GM20431 (cell line): Measurements from ENCODE around the gene STPG3.

Experiments
- in situ Hi-C: fragments of 300-500 bp; cut with MseI, MboI; formaldehyde crosslinking; loops from one replicate; pipeline ENCODE4 v1.15.0; 2020; ENCODE audit warnings: low sequenced_read_pairs; ENCODE audit not compliant: unreplicated experiment

The STPG3 gene

DNA sequence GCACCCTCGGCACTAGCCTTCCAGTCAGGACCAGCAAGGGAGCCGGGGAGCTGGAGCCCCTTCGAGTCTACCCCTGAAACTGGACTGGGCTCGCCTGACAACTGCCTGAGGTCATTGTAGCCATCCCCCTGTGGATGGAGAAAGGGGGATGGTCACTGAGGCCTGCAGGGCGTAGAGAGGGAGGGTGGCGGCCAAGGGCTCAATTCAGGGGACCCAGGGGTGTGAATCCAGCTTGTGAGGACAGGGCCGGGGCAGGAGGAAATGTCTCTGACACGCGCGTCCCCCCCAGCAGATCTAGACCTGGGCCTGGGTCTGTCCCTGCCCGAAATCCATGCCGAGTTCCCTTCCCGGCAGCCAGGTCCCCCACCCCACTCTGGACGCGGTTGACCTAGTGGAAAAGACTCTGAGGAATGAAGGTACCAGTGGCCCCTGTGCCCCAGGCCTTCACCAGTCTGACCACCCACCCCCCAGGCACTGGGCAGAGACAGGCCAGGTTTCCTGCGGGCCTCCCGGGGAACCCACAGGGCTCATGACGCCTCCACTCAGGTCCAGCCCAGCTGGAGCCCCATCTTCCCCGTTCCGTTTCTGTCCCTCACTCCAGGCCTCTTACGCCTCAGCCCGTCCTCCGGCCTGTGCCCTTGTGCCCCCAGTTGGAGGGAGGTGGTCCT is 19.6 kb upstream of the STPG3 start:
- in situ Hi-C loops, result loop anchor here (10.0 kb wide), 1 partner anchor 127 kb away; no protein-coding TSS in a partner anchor

DNA sequence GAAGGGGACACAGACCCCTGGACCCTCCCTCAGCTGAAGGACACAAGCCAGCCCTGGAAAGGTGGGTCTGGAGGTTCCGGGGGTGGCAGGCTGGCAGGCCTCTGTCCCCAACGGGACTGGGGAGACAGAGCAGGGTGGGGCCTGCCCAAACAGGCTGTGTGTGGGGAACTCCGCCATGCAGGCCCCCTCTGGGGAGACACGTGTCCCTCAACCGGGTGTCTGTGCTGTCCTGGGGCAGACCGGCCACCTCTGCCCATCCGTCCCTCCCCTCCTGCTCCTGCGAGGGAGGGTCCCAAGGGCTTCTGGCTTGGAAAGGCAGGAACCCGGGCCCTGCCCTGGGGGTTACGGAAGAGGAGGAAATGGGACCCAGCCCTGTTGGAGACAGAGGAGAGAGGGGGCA is 19.0 kb upstream of the STPG3 start:
- in situ Hi-C loops, result loop anchor here (10.0 kb wide), 1 partner anchor 127 kb away; no protein-coding TSS in a partner anchor

DNA sequence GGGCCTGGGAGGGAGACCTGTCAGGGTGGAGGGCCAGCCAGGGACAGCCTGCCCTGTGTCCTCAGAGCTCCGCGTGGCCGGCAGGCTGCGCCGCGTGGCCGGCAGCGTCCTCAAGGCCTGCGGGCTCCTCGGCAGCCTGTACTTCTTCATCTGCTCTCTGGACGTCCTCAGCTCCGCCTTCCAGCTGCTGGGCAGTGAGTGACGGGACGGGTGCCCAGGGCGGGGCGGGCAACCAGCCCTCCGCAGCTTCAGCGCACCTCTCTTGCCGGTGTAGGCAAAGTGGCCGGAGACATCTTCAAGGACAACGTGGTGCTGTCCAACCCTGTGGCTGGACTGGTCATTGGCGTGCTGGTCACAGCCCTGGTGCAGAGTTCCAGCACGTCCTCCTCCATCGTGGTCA is 18.6 kb upstream of the STPG3 start:
- in situ Hi-C loops, result loop anchor here (10.0 kb wide), 1 partner anchor 128 kb away; no protein-coding TSS in a partner anchor

DNA sequence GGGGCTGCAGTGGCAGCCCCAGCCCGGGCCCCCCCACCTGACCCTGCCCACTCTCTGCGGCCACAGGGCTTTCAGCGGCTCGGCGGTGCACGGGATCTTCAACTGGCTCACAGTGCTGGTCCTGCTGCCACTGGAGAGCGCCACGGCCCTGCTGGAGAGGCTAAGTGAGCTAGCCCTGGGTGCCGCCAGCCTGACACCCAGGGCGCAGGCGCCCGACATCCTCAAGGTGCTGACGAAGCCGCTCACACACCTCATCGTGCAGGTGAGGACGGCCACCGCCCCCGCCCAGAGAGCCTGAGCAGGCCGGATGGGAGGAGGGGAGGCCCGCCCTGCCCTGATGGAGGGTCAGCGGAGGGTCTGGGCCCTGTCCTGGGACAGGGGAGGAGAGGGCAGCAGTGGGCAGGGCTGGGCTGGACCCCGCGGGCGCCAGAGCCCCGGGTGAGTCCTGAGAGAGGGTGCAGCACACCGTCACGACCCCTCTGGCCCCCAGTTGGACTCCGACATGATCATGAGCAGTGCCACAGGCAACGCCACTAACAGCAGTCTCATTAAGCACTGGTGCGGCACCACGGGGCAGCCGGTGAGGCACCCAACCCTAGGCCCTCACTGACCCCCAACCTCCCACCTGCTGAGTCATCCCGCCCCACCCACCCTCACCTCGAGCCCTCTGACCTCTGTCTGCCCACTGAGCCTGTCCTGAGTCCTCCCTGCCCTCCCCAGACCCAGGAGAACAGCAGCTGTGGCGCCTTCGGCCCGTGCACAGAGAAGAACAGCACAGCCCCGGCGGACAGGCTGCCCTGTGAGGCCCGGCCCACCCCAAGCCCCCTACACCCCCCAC is 17.7 kb upstream of the STPG3 start:
- in situ Hi-C loops, result loop anchor here (10.0 kb wide), 1 partner anchor 129 kb away; no protein-coding TSS in a partner anchor

DNA sequence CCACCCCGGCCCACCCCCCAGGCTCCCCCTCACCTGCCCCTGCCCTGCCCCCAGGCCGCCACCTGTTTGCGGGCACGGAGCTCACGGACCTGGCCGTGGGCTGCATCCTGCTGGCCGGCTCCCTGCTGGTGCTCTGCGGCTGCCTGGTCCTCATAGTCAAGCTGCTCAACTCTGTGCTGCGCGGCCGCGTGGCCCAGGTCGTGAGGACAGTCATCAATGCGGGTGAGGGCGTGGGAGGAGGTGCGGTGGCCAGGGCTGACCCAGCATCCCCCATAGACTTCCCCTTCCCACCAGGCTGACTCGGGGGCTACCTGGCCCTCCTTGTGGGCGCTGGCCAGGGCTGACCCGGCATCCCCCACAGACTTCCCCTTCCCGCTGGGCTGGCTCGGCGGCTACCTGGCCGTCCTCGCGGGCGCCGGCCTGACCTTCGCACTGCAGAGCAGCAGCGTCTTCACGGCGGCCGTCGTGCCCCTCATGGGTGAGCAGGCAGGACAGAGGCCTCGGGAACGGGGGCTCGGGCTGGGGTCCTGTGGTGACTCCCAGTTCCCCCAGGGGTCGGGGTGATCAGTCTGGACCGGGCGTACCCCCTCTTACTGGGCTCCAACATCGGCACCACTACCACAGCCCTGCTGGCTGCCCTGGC is 16.9 kb upstream of the STPG3 start:
- in situ Hi-C loops, result loop anchor here (10.0 kb wide), 1 partner anchor 129 kb away; no protein-coding TSS in a partner anchor

DNA sequence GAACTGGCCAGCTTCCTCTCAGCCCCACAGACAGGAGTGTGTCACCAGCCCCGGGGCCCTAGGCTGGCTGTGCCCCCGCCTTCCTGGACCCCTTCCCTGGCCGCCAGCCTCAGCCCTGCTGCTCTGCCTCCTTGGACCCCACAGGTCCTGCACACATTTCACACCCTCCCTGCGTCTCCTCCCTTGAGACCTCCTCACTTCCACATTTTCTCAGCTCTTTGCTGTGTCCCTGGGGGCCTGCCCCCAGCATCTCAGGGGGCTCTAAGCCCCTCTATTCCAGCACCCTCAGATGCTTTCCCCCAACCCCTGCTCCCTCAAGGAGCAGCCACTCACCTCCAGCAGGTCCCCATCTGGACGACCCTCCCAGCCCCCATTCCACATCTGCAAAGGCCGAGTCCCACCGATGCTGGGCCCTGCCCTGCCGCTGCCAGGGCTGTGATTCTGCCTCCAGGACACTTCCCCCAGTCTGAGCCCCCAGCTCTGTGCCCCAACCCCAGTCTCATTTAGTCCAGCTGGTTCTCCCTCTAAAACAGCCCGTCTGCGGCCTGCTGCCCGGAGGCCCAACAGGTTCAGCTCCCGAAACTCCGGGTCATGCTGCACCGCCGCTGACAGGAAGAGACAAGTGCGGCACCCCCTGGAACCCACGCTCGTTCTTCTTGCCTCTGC is 16.2 kb upstream of the STPG3 start:
- in situ Hi-C loops, result loop anchor here (10.0 kb wide), 1 partner anchor 130 kb away; no protein-coding TSS in a partner anchor

DNA sequence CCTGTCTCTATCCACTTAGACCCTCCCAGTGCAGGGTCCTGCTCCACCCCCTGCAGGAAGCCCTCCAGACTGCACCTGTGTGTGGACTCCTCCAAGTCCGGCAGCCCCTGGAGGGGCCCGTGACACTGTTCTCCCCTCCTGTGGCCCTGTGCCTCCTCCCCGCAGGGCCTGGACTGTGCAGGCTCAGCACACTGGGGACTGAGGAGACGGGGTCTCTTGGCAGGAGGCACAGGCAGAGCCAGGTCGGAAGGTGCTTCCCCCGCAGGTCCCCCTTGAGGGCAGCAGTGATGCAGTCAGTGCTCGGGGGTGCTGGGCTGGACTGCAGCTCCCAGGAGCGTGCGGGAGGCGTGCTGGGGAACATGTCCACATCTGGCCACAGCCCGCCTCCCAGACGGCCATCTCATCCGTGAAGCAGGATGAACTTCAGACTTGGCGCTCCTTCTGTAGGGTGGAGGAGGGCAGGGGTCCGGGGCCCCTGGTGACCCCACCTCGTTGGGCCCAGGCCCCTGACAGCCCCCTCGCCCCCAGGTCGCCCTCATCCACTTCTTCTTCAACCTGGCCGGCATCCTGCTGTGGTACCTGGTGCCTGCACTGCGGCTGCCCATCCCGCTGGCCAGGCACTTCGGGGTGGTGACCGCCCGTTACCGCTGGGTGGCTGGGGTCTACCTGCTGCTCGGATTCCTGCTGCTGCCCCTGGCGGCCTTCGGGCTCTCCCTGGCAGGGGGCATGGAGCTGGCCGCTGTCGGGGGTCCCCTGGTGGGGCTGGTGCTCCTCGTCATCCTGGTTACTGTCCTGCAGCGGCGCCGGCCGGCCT is 15.5 kb upstream of the STPG3 start:
- in situ Hi-C loops, result loop anchor here (10.0 kb wide), 1 partner anchor 131 kb away; no protein-coding TSS in a partner anchor

DNA sequence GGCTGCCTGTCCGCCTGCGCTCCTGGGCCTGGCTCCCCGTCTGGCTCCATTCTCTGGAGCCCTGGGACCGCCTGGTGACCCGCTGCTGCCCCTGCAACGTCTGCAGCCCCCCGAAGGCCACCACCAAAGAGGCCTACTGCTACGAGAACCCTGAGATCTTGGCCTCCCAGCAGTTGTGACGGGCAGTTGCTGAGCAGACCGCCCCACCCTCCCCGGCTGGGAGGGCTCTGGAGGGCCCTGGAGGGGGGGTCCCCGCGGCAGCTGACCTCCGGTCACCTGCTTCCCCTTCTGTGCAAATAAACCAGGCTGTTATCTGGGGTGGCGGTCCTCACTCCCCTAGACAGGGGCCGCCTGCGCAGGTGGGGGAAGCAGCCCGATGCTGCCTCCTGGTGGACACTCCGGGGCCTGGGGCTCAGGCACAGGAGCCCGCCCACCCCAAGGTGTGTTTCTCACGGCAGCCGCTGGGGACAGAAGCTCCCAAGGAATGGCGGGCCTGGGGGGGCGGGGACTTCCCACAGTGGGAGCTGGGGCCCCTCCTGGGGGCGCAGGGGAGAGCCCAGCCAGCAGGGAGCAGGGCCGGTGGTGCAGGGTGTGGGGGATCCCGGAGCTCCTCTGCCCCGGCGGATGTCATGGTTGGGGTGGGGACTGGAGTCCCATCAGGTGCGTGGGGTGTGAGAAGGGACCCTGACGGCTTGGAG is 14.7 kb upstream of the STPG3 start:
- in situ Hi-C loops, result loop anchor here (10.0 kb wide), 1 partner anchor 132 kb away; no protein-coding TSS in a partner anchor

DNA sequence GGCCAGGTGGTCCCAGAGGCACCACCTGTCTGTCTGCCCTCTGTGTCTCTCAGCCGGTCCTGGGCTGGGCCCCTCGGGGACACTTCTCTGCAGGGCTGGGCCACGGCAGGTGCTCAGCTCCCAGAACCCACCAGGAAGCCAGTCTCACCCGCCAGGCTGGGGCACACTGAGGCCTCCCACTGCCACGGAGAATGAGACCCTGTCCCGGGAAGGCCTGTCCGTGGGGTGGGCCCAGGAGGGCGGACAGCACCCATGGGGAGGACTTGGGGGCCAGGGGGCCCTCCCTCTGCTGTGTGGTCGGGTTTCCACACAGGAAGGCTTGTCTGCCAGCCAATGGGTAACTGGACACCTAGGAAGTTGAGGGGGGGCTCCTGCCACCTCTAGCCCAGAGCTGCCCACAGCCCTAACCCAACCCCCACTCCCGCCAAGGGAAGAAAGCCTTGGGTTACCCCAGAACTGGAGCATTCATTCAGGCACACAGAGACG is 14.1 kb upstream of the STPG3 start:
- in situ Hi-C loops, result loop anchor here (10.0 kb wide), 1 partner anchor 132 kb away; no protein-coding TSS in a partner anchor

DNA sequence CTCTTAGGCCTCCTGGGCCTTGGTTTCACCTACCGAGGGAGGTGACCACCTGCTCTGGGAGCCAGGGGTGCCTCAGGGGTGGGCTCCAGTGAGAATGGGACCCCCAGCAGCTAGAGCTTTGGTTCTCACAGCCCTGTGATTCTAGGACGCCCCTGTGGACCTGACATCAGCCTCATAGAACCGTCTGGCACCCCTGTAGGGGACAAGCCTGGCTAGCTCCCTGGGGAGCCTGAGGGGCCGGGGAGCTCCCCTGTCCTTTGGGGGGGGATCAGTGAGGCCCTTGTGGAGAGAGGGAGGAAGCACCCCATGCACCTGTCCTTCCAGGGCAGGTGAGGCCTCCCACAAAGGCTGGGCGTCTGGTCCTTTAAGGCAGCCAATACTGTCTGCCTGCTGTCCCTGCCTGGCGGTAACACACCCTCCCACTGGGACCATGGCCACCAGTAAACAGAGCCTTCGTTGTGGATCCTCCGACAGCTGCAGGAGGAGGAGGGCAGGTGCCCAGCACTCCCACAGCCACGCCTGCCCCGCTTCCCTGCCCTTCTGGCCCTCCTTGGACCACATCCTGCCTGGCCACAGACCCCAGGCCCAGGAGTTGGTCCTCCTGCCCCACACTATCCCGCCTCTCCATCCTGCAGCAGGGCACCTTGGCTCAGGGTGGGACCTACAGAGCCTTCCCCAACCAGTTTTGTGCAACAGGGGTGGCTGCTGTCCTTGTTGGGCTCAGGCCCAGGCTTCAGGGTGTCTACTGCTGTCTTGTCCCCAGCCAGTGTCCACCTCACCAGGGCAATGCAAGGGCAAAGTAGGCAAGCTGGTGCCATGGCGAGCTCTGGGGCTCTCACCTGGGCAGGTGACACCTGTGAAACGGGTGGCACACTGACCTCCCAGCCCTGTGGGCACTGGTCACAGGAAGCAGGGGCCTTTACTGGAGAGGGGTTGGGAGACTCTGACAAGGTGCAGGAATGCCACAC is 13.0 kb upstream of the STPG3 start:
- in situ Hi-C loops, result loop anchor here (10.0 kb wide), 1 partner anchor 133 kb away; no protein-coding TSS in a partner anchor

DNA sequence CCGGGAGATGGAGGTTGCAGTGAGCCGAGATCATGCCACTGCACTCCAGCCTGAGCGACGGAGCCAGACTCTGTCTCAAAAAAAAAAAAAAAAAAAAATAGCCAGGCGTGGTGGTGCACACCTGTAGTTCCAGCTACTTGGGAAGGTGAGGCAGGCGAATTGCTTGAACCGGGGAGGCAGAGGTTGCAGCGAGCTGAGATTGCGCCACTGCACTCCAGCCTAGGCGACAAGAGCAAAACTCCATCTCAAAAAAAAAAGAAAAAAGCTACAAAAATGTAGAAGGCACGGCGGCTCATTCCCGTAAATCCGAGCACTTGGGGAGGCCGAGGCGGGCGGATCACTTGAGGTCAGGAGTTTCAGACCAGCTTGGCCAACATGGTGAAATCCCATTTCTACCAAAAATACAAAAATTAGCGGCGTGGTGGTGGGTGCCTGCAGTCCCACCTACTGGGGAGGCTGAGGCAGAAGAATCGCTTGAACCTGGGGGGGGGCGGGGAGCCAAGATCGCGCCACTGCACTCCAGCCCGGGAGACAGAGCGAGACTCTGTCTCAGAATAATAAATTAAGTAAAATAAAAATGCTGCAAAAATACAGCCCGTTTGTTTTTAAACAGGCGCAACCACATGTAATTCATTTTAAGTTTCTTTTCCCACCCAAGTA is 11.4 kb upstream of the STPG3 start:
- in situ Hi-C loops, result loop anchor here (10.0 kb wide), 1 partner anchor 135 kb away; no protein-coding TSS in a partner anchor

DNA sequence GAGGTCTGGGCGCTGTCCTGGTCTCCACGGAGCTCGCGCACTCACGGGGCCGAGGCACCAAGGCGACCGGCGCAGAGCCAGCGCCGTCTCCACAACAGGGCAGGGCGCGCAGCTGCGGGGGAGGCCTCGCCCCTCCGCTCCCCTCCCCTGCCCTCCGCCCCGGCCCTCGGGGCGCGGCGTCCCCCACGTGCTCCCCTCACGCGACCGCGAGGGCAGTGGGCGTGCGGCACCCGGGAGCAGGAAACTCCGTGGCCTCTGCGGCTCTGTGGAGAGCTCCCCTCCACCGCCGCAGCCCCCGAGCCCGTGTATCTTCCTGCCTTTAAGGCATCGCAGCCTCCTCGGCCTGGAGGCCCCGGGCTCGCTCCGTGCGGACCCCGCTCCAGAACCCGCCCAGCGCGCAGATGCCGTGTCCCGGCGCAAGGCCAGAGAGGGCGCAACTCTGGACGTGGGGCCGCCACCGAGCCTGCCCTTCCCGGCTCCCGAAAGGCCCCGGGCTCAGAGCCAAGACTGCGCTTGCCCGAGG is 10.7 kb upstream of the STPG3 start:
- in situ Hi-C loops, result no loop called here

DNA sequence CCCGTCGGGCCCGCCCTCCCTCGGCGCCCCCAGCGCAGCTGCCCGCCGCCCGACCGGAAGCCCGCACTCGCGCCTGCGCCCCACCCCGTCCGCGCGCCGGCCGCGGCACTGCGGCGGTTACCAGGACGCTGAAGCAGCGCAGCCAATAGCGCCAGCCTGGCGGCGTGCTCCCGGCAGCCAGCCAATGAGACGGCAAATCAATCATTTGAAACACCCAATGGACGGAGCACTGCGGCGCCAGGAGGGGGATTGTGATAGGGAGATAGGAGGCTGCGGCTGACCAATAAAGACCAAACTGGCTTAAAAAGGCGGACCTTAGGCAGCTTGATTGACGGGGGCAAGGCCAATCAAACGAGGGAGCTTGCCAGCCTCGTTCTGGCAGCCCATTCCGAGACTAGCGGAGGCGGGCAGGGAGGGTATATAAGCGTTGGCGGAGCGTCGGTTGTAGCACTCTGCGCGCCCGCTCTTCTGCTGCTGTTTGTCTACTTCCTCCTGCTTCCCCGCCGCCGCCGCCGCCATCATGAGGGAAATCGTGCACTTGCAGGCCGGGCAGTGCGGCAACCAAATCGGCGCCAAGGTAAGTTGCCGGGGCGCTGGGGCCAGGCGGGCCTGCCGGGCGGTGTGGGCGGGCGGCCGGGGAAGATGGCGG is 10.1 kb upstream of the STPG3 start, which contains the start of gene TUBB4B:
TUBB4B (plus strand) TSS at position 447 of the 649 bp plus-strand sequence; CDS start at position 521, 74 bp downstream.
- in situ Hi-C loops, result no loop called here

DNA sequence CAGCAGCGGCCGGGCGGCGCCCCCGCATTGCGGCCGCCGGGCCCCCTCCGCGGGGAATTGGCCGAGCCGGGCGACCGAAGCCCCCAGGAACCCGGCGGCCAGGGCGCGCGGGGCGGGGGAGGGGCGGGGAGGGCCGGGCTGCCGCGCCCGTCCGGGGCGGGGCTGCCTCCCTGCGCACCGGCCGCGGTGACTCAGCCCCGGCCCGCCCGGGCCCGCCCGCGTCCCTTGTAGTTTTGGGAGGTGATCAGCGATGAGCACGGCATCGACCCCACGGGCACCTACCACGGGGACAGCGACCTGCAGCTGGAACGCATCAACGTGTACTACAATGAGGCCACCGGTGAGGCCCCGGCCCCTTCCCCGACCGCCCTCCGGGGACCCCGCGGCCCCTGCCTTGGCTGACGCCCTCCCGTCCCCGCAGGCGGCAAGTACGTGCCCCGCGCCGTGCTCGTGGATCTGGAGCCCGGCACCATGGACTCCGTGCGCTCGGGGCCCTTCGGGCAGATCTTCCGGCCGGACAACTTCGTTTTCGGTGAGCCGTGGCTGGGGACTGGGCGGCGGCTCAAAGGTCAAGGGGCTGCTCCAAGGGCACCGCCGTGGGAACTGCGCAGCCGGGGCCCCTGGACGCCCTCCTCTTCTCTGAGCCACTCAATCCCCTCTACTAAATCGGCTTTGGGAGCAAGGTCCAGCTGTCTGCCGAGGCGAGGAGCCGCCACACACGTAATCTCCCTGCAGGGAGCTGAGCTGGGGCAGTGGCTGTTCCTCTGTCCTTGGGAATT is 9.4 kb upstream of the STPG3 start:
- in situ Hi-C loops, result no loop called here
